HG03439 (cell line): ENCODE results near the gene RNF5.

Experiments used
- ATAC-seq: cut with Tn5 transposase; IDR thresholded peaks from one replicate; pipeline ENCODE4 v1.9.1; 2021; ENCODE audit warnings: mild to moderate bottlenecking, moderate library complexity; ENCODE audit not compliant: unreplicated experiment

The RNF5 gene

DNA sequence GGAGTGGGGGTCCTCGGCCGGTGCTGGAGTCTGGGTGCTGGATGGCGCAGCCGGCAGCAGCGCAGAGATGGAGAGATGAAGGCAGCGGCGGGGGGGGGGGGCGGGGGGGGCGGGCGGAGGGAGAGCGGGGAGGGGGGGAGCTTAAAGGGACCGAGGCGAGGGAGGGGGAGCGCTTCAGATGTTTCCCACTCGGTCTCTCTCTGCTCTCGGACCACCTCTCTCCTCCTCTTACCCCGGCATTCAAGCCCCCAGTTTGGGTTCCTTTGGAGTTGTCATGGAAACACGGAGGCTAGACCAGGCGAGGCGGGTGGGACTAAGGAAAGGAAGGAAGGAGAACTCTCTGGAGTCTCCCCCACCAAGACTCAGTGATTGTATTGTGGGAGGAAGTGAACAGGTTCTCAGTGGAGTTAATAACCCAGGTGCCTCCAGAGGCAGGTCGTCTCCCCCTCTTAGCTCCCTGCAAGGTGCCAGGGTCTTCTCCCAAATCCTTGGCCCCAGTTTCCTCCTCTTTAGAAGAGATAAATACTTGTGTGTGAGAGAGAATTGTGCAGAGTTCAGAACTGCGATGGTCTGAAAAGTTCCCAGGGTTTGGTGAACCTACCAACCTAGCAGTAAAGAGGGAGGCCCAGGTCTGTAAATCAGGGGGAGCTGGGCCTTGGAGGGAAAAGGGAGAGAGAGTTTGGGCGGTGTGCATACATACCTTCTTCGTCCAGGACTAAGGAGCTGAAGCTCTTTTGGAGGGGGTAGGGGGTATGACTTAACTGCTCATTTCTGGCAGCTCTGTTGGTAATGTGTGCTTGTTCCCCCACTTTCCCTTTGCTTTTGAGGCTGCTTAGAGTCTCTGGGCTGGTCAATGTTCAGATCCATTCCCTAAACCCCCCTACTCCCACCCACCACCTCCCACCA, 26.1 kb upstream of the RNF5 start, which contains the start of gene PRRT1:
PRRT1 (minus strand) TSS at position 77 of the 906 bp plus-strand sequence. CDS start 112 bp downstream, outside the sequence.
- no peak for ATAC-seq

DNA sequence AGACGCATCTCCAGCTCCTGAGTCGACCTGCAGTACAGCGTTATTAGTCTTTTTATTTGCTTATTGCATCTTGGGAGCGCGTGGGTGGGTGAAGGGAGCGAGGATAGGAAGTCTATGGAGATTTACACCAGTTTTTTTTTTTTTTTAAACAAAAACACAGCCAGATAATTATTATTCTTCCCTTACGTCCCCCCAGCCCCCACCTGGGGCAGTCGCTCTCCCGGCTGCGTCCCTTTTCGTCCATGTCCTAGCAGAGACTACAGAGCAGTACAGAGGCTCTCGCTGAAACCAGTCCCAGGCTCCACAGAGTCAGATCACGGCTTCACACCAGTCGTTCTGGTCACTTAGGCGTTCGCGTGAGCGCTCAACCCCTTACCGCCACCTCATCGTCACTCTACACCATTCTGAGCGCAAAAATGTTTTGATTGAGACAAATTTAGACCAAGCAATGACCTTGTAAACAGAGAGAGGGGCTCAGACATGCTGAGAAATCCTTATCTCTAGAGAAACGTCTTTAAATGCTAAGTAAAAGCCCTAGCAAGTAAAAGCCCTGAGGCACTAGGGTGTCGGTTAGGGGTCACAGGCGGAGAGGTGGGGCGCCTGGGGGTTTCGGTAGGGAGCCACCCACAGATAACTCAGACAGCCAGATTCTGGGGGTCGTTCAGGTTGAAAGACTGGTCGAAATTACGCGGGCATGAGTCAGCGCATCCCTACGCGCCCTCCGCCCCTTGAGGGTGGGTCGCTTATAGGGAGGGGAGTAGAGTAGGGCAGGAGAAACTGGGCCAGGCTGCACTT, 25.2 kb upstream of the RNF5 start:
- no peak for ATAC-seq

GRCh38 chr6:32153564-32154513, 24.4 kb upstream of the RNF5 start, which contains the start of gene PPT2:
TSS of gene PPT2 (plus strand) at chr6:32154141. CDS start at chr6:32154595, 454 bp downstream.
- ATAC-seq, result no peak

- ATAC-seq, result peak; percentile 52
These were observed 23.6 kb upstream of the RNF5 start for GRCh38 chr6:32154514-32155161.

DNA sequence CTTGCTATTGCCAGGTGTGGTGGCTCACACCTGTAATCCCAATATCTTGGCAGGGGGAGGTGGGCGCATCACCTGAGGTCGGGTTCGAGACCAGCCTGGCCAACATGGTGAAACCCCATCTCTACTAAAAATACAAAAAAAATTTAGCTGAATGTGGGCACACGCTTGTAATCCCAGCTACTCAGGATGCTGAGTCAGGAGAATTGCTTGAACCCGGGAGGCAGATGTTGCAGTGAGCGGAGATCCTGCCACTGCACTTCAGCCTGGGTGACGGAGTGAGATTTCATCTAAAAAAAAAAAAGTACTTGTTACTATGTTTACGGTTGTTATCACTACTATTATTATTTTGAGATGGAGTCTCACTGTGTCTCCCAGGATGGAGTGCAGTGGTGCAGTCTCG, 21.3 kb upstream of the RNF5 start:
- ATAC-seq, result no peak

DNA sequence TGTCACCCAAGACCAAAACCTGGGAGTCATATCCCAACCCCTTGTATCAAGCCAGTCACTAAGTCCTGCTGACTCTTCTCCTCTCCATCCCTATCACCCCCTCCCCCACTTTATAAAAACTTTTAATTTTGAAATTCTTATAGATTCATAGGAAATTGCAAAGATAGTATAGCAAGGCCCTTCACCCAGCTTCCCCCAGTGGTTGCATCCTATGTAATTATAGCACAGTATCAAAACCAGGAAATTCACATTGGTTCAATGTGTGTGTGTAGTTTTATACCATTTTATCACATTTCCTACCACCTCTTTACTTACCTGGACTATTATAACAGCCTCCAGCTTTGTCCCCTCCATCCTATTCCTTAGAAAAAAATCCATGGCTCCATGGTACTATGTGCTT, 20.2 kb upstream of the RNF5 start:
- ATAC-seq, result no peak

DNA sequence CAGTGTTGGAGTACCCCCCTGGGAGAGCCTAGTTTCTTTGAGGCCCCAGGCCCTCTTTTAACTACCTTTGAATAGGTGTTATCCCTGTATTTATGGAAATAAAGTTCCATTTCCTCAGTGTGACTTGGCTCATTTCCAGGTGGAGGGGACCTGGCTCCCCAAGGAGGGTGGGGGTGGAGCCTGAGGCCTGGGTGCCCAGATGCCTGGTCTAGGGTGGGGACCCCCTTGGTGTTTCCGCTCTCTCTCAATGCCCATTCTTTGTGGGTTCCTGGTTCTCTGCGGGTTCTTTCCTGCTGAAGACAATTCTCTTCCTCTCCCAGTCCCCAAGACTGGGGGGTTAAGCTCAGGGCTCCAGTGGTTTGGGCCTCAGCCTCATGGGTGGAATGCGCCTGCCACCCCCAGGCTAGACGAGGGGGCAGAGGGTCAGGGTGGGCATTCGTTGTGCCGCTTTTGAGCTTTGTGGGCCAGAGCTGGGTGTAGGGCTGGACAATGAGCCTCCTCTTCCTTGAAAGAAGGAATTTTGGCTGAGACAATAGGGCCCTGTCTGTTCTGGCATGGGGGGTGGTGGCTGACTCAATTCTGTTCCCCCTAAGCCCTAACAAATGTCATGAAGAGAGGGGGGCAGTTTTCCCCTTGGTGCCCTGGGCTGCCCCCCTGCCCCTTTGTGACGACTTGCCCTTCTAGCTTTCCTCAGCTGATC, 14.5 kb upstream of the RNF5 start:
- no peak for ATAC-seq

GRCh38 chr6:32164295-32164694, 13.9 kb upstream of the RNF5 start, which contains the start of gene EGFL8:
TSS of gene EGFL8 (plus strand) at chr6:32164595. CDS start at chr6:32166166, 1,571 bp downstream.
- no peak for ATAC-seq

GRCh38 chr6:32166411-32167061, 11.7 kb upstream of the RNF5 start:
- no peak for ATAC-seq

DNA sequence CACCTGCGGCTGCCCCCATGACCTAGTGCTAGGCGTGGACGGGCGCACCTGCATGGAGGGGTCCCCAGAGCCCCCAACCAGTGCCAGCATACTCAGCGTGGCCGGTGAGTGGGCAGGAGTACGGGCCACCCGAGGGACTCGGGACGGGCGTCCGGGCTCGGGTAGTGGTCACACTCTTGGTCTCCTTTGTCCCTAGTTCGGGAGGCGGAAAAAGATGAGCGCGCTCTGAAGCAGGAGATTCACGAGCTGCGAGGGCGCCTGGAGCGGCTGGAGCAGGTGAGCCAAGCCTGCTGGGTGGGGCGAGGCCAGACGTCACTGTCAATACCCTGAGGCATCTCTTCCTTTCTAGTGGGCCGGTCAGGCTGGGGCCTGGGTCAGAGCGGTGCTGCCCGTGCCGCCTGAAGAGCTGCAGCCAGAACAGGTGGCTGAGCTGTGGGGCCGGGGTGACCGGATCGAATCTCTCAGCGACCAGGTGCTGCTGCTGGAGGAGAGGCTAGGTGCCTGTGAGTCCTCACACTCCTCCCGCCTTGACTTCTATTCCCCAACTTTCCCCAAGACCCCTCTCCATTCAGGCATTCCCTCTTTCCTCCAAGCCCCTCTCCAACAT, 10.9 kb upstream of the RNF5 start:
- ATAC-seq, result no peak

GRCh38 chr6:32167761-32168262, 10.4 kb upstream of the RNF5 start:
- no peak for ATAC-seq

DNA sequence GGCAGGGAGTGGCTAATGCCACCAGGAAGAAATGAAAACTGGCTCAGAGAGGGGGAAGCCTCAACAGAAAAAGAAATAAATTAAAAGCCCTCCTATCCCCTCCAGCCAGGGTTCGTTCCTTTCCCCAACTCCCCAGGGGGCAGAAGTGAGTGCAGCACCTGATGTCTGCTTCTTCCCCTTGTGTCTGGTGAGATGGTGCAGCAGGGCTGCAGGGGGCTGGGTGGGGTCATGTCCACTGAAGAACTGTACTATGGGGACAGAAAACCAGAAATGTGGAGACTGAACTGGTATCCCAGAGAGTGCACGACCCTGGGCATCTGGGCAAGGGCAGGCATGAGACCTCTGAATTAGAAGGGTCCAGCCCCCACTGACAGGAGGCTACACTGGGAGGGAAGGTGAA, 9.9 kb upstream of the RNF5 start:
- ATAC-seq, result no peak

DNA sequence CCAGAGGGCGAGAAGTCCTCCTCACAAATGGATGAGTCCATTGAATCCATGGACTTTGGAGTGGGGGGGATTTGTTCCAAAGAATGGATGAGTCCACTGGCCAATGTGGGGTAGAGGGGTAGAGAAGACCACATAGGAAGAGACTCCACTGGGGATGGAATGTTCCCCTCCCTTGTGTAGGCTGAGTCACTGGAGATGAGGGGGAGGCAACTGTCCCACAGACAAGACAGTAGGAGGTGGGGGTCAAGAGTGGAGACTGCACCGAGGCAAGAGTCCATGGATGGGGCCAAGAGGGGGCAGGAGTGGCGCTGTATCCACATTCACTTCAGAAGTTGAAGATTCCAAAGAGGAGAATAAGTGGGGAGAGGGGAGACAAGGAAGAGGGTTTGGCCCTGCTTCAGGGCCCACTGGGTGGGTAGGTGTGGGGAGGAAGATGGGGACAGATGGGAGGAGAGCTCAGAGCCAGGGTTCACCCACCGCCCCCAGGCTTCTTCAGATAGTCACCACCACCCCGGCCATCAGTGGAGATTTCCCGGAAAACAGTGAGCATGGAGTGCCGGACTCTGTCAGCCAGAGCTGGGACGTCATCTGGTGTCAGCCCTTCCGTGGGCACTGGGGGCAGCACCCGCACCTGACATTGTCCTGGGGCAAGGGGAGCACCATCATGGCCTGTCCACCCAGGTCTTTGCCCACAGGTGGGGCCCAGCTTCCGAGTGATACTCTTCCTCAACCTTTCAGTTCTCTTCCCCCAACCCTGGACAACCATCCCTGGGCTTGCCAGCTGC, 9.2 kb upstream of the RNF5 start:
- no peak for ATAC-seq

- ATAC-seq, result no peak
These were observed 7.9 kb upstream of the RNF5 start for GRCh38 chr6:32170294-32170693.

GRCh38 chr6:32171234-32171633, 7.0 kb upstream of the RNF5 start:
- no peak for ATAC-seq

GRCh38 chr6:32173051-32173727, 5.0 kb upstream of the RNF5 start:
- no peak for ATAC-seq

DNA sequence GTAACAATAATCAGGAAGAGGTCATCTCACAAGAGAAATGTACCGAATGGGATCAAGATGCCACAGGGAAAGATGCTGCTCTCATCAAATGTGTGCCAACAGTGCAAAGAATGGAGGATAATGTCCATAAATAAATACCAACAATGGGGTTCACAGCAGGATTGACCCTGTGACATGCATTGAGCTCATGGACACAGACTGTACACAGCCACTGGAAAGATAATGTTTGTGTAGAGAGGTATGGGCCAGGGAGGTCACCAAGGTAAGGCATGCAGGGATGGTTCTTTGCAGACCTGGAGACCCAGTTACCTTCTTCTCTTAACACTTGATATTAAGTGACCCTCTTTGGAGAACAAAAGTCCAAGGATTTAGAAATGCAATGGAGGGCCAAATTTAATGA, 3.8 kb upstream of the RNF5 start:
- ATAC-seq, result no peak
